HFF-Myc (cell line): ENCODE measurements around the gene VSIG8.

Experiments used
- DNase-seq: peaks from one replicate; pipeline ENCODE4 v3.0.0-alpha.2; 2011; ENCODE audit warnings: low read depth; ENCODE audit errors: extremely low read depth
- H3K4me3 ChIP-seq: replicated peaks from 2 replicates; pipeline ENCODE4 v1.5.1; 2011; ENCODE audit warnings: low read depth, mild to moderate bottlenecking, control low read depth, low read length
- TF ChIP-seq, protein P1 (sequence below): IDR thresholded peaks from 2 replicates; pipeline ENCODE4 v1.5.1; 2012; ENCODE audit warnings: mild to moderate bottlenecking, low read depth, low read length, control low read depth; ENCODE audit errors: missing control alignments

The VSIG8 gene

DNA sequence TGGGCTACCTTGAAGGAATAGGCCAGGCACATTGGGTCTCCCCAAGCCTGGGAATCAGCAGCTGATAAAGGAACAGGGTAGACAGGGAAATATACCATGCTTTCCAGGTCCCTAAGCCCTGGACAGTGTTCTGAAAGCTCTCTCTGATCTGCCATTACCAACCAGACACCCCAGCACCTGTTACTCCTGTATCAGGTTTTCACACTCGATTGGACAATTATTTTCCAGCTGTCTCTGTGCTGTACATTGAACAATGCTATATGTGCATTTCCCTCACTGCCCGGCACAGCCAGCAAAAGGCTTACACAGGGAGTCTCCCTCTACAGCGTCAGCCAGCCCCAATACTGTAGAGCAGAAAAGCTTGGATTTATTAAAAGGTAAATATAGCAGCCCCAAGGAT, 32.8 kb upstream of the VSIG8 start:
- no peak for DNase-seq
- TF ChIP-seq, protein P1, sequence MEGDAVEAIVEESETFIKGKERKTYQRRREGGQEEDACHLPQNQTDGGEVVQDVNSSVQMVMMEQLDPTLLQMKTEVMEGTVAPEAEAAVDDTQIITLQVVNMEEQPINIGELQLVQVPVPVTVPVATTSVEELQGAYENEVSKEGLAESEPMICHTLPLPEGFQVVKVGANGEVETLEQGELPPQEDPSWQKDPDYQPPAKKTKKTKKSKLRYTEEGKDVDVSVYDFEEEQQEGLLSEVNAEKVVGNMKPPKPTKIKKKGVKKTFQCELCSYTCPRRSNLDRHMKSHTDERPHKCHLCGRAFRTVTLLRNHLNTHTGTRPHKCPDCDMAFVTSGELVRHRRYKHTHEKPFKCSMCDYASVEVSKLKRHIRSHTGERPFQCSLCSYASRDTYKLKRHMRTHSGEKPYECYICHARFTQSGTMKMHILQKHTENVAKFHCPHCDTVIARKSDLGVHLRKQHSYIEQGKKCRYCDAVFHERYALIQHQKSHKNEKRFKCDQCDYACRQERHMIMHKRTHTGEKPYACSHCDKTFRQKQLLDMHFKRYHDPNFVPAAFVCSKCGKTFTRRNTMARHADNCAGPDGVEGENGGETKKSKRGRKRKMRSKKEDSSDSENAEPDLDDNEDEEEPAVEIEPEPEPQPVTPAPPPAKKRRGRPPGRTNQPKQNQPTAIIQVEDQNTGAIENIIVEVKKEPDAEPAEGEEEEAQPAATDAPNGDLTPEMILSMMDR, result no peak

DNA sequence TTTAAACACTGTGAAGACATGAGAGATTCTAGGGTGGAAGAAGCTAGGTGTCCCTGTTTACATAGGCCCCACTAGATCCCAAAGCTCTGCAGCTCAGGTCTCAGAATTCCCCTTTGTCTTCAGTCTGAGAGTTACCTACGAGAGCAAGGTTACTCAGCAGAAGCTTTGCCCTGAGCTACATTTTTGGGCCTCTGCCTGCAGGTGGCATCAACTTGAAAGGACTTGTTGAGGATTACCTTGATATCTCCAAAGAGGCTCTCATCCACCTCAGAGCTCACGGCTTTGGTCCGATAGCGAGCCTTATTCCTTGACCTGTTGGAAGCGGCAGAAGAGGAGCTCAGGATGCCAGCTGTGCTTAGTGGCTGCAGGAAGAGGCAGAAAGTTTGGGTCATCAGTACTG, 30.5 kb upstream of the VSIG8 start:
- DNase-seq, result no peak
- H3K4me3 ChIP-seq, result no peak overlapping the region
- TF ChIP-seq, protein P1, result no peak

More for the DNA sequence above, 32.8 kb upstream of the VSIG8 start:
- no peak overlapping the region for H3K4me3 ChIP-seq

DNA sequence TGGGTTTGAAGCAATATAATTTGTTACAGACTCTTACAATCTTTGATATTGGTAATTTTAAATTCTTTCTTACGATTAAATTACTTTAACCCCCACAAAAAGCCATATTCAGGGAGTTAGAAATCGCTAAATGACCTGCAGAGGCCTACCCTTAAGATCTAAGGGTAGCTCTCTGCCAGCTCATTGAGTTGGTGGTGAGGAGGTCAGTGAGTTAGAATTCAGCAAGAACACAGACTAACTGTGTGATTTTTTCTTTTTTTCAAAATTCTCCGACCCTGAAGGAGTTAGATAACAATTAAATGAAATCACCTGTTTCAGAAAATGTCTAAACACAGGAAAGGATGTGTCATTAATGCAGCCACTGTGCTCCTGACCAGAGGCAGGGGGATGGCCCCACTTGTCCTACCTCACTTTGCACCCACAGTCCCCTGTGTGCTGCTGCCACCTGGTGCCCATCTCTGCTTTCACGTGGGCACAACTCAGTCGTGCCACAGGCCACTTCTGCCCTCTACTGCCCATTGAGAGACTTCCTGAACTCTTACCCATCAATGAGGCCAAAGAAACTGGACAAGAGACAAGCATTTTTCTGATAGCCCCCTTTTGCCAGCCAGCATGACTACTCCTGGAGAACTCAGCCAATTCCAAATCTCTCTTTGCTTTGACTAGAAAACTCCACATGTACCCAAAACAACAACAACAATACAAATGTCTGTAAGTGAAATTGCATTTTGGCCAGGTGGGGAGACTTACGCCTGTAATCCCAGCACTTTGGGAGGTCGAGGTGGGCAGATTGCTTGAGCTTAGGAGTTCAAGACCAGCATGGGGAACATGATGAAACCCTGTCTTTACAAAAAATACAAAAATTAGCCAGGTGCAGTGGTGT, 29.1 kb upstream of the VSIG8 start:
- peak; percentile 85 for DNase-seq
- TF ChIP-seq, protein P1, result peak; percentile 99
- H3K4me3 ChIP-seq, result no peak overlapping the region

DNA sequence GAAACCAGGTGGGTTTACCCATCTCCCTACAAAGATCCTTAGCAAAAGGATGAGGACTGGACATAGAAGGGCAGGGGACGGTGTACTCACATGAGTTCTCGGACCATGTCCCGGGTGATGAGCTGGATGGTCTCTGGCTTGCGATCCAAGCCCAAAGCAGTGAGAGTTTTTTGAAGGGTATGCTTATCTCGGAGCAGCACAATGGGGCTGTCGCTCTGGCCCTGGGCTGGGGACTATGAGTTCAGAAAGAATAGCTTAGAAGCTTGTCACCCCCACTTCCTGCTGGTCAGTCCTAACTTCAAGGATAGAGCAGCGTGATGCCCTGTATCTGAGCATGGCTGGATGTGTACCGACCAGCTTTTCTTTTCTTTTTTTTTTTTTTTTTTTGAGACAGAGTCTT, 27.9 kb upstream of the VSIG8 start:
- TF ChIP-seq, protein P1, result no peak
- no peak for DNase-seq
- peak overlapping the region; percentile 26 for H3K4me3 ChIP-seq

DNA sequence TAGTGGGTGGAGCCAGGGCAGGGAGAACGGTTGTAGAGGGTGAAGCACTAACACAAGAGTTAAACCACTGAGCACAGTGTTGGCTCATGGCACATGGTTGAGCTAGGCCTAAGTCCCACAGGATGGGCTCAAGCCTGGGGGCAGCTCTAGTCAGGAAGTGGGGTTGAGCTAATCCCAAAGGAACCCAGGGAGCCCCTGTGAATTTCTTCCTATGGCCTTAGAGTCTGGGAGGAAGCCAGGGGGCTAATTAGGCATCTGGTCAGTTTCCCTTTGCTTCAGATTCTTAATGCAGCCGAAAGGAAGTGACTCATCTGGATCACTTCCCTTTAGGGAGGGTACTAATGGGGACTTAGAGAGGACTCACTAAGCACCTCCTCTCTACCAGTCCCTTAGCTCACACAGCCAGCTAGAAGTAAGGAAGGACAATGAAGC, 27.4 kb upstream of the VSIG8 start:
- TF ChIP-seq, protein P1, result no peak
- DNase-seq, result peak; percentile 98
- H3K4me3 ChIP-seq, result peak overlapping the region; percentile 26

DNA sequence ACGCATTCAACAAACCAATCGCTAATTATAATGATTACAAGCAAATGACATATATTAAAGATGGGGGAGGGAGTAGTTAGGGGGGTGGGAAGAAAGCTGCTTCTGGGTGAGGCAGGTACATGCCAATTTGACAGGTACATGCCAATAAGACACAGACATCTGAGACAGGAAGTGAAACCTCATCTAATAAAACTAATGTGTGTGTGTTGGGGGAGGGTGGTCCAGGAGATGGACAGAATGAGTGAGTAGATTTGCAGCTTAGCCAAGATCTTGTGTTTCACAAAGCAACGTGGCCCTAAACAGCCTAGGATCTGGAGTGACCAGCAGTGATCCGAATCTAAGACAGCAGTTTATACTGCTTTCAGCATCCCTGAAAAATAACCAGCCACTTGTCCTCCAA, 26.7 kb upstream of the VSIG8 start:
- TF ChIP-seq, protein P1, result no peak
- H3K4me3 ChIP-seq, result no peak overlapping the region
- DNase-seq, result no peak
